HEK293 (cell line): ENCODE measurements around the gene ING1.
A peak's percentile ranks its signal among the peaks of the same experiment; 100 is the strongest.

ENCODE experiments used
- CTCF ChIA-PET: fragments of 350-600 bp; formaldehyde crosslinking; extraction: SDS; loops from one replicate; lab custom pipeline; 2021; ENCODE audit warnings: antibody characterized with exemption; lab: Yijun Ruan, JAX
- POLR2A ChIA-PET: fragments of 300-600 bp; formaldehyde crosslinking; extraction: SDS; loops from one replicate; lab custom pipeline; 2020; ENCODE audit warnings: antibody characterized with exemption, inconsistent platforms; lab: Yijun Ruan, JAX
- H3K27ac ChIP-seq: fragments of 200-500 bp; sonication (Bioruptor generic); 2 replicates; pipeline ENCODE4 v1.5.1; 2014; ENCODE audit warnings: low read depth, low read length, control low read depth, inconsistent platforms; ENCODE audit errors: extremely low read depth
- H3K36me3 ChIP-seq, 2 experiments: fragments of 200-500 bp in 1 of 2; sonication (Bioruptor generic) in 1 of 2; 1 replicate in 1 of 2; 2 replicates in 1 of 2; pipeline ENCODE4 v1.5.1; 2014 to 2017; ENCODE audit warnings: inconsistent platforms in 2 of 2, low read length in 2 of 2; ENCODE audit not compliant: control insufficient read depth in 2 of 2, insufficient read depth in 1 of 2
- H3K4me1 ChIP-seq: fragments of 200-500 bp; sonication (Bioruptor generic); 2 replicates; pipeline ENCODE4 v1.5.1; 2014; ENCODE audit warnings: mild to moderate bottlenecking, low read length, inconsistent platforms; ENCODE audit not compliant: control insufficient read depth, insufficient read depth
- H3K4me3 ChIP-seq: 2 replicates; pipeline ENCODE4 v1.5.1; 2011; ENCODE audit warnings: low read depth, mild to moderate bottlenecking, control low read depth, low read length, moderate library complexity
- H3K9me3 ChIP-seq: fragments of 200-500 bp; sonication (Bioruptor generic); 2 replicates; pipeline ENCODE4 v1.5.1; 2014; ENCODE audit warnings: low read depth, low read length, inconsistent platforms; ENCODE audit not compliant: control insufficient read depth, insufficient read depth
- BCL6B ChIP-seq: fragments of 450-650 bp; formaldehyde crosslinking; IDR thresholded peaks from 2 replicates; pipeline ENCODE4 v1.5.1; 2017; ENCODE audit warnings: missing biosample characterization, missing genetic modification characterization
- HOXD13 ChIP-seq: sonication (generic); formaldehyde crosslinking; IDR thresholded peaks from 2 replicates; pipeline ENCODE4 v1.8.0; 2022; ENCODE audit warnings: missing genetic modification reagents, borderline replicate concordance
- REST ChIP-seq: fragments of 450-650 bp; formaldehyde crosslinking; IDR thresholded peaks from 2 replicates; pipeline ENCODE4 v1.5.1; 2016; ENCODE audit warnings: missing biosample characterization, missing genetic modification characterization
- SP3 ChIP-seq: fragments of 450-650 bp; formaldehyde crosslinking; IDR thresholded peaks from 2 replicates; pipeline ENCODE4 v1.5.1; 2016; ENCODE audit warnings: missing biosample characterization, missing genetic modification characterization
- ZBTB8A ChIP-seq: fragments of 450-650 bp; formaldehyde crosslinking; IDR thresholded peaks from 2 replicates; pipeline ENCODE4 v1.5.1; 2016; ENCODE audit warnings: missing biosample characterization, missing genetic modification characterization
- ZNF10 ChIP-seq: fragments of 450-650 bp; formaldehyde crosslinking; IDR thresholded peaks from 2 replicates; pipeline ENCODE4 v1.5.1; 2017; ENCODE audit warnings: missing biosample characterization, missing genetic modification characterization
- ZNF146 ChIP-seq: fragments of 450-650 bp; formaldehyde crosslinking; IDR thresholded peaks from 2 replicates; pipeline ENCODE4 v1.5.1; 2016; ENCODE audit warnings: missing biosample characterization, missing genetic modification characterization
- ZNF202 ChIP-seq: fragments of 450-650 bp; formaldehyde crosslinking; IDR thresholded peaks from 2 replicates; pipeline ENCODE4 v1.5.1; 2016; ENCODE audit warnings: missing biosample characterization, missing genetic modification characterization, borderline replicate concordance
- ZNF335 ChIP-seq: fragments of 450-650 bp; formaldehyde crosslinking; conservative IDR thresholded peaks from 2 replicates; pipeline ENCODE4 v1.5.1; 2016; ENCODE audit warnings: missing biosample characterization, missing genetic modification characterization
- ZNF571 ChIP-seq: fragments of 450-650 bp; formaldehyde crosslinking; IDR thresholded peaks from 2 replicates; pipeline ENCODE4 v1.5.0; 2017; ENCODE audit warnings: missing biosample characterization, missing genetic modification characterization
- ZNF621 ChIP-seq: fragments of 450-650 bp; formaldehyde crosslinking; IDR thresholded peaks from 2 replicates; pipeline ENCODE4 v1.5.1; 2017; ENCODE audit warnings: missing biosample characterization, missing genetic modification characterization
- ZNF658 ChIP-seq: fragments of 450-650 bp; formaldehyde crosslinking; IDR thresholded peaks from 2 replicates; pipeline ENCODE4; 2016; ENCODE audit warnings: missing biosample characterization, missing genetic modification characterization
- ZNF660 ChIP-seq: fragments of 450-650 bp; IDR thresholded peaks from 2 replicates; pipeline ENCODE4 v1.5.1; 2018; ENCODE audit warnings: missing biosample characterization, mild to moderate bottlenecking, missing genetic modification characterization
- ZNF747 ChIP-seq: fragments of 450-650 bp; formaldehyde crosslinking; IDR thresholded peaks from 2 replicates; pipeline ENCODE4 v1.5.1; 2016; ENCODE audit warnings: missing biosample characterization, missing genetic modification characterization
- ZNF785 ChIP-seq: fragments of 450-650 bp; formaldehyde crosslinking; IDR thresholded peaks from 2 replicates; pipeline ENCODE4 v1.5.1; 2016; ENCODE audit warnings: missing biosample characterization, missing genetic modification characterization
- TF ChIP-seq, protein P1 (sequence below): fragments of 450-650 bp; formaldehyde crosslinking; IDR thresholded peaks from 2 replicates; pipeline ENCODE4 v1.5.1; 2016; ENCODE audit warnings: missing biosample characterization, missing genetic modification characterization

Gene ING1

GRCh38 chr13:110713642-110713952, at the start of gene ING1:
ING1 (plus strand) TSS chr13:110713700; CDS start chr13:110714150, 450 bp downstream.
- ChIA-PET POLR2A (interaction anchor here (0.9 to 1.3 kb wide), 2 partner anchors 93 to 201 kb away, joined by 3 to 7 read pairs; no protein-coding TSS in a partner anchor), CTCF (no interaction called here)
- Histone ChIP-seq H3K4me1 (peaks cover 2% of the 10 kb centered on the region; the same call in 1 of the 2 replicates), H3K4me3 (peak within 1 kb of the TSS; percentile 96), H3K9me3 (no peaks in the 10 kb centered on the region), H3K36me3 (no peaks in the 10 kb centered on the region), H3K27ac (peak within 1 kb of the TSS; percentile 85)
- no peak for TF ChIP-seq ZNF10 (tag by site-specific recombination)
- TF ChIP-seq ZNF335: peak; percentile 7

- Histone ChIP-seq H3K4me1 (no peaks in the 10 kb centered on the region), H3K27ac (no peak overlapping the region), H3K36me3 (peaks cover 0 to 89% of the 10 kb centered on the region in 2 experiments; a peak in 2 of 3 replicates), H3K9me3 (no peaks in the 10 kb centered on the region), H3K4me3 (no peak overlapping the region)
- ChIA-PET CTCF (no interaction called here), POLR2A (interaction anchor here (0.8 kb wide), 2 partner anchors 51 kb away, joined by 3 read pairs; no protein-coding TSS in a partner anchor)
- no peak for TF ChIP-seq BCL6B (tag by site-specific recombination)
- TF ChIP-seq ZNF660 (tag by site-specific recombination): no peak
- no peak for TF ChIP-seq ZNF202 (tag by site-specific recombination)
- no peak for TF ChIP-seq ZNF621 (tag by site-specific recombination)
- TF ChIP-seq REST (tag by site-specific recombination): no peak
- no peak for TF ChIP-seq HOXD13 (CRISPR knock-in tag)
- TF ChIP-seq ZNF785: no peak
- no peak for TF ChIP-seq ZNF658
- TF ChIP-seq ZNF146 (tag by site-specific recombination): no peak
- no peak for TF ChIP-seq ZNF747
- no peak for TF ChIP-seq SP3 (tag by site-specific recombination)
- no peak for TF ChIP-seq ZBTB8A
- no peak for TF ChIP-seq ZNF571 (tag by site-specific recombination)
- TF ChIP-seq, protein P1, sequence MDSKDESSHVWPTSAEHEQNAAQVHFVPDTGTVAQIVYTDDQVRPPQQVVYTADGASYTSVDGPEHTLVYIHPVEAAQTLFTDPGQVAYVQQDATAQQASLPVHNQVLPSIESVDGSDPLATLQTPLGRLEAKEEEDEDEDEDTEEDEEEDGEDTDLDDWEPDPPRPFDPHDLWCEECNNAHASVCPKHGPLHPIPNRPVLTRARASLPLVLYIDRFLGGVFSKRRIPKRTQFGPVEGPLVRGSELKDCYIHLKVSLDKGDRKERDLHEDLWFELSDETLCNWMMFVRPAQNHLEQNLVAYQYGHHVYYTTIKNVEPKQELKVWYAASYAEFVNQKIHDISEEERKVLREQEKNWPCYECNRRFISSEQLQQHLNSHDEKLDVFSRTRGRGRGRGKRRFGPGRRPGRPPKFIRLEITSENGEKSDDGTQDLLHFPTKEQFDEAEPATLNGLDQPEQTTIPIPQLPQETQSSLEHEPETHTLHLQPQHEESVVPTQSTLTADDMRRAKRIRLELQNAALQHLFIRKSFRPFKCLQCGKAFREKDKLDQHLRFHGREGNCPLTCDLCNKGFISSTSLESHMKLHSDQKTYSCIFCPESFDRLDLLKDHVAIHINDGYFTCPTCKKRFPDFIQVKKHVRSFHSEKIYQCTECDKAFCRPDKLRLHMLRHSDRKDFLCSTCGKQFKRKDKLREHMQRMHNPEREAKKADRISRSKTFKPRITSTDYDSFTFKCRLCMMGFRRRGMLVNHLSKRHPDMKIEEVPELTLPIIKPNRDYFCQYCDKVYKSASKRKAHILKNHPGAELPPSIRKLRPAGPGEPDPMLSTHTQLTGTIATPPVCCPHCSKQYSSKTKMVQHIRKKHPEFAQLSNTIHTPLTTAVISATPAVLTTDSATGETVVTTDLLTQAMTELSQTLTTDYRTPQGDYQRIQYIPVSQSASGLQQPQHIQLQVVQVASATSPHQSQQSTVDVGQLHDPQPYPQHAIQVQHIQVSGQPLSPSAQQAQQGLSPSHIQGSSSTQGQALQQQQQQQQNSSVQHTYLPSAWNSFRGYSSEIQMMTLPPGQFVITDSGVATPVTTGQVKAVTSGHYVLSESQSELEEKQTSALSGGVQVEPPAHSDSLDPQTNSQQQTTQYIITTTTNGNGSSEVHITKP: no peak
These were observed 49.5 kb upstream of the ING1 start for GRCh38 chr13:110664041-110664440.
